ENCODE results near the gene FNDC10. TPM values are rescaled to one million over a fixed set of nuclear protein-coding genes. Genes with fewer than 3 reads are reported as not detected.

FNDC10 gene
- total RNA-seq, 2 donors from 2014 or later: 1.3 to 2.3 TPM

DNA sequence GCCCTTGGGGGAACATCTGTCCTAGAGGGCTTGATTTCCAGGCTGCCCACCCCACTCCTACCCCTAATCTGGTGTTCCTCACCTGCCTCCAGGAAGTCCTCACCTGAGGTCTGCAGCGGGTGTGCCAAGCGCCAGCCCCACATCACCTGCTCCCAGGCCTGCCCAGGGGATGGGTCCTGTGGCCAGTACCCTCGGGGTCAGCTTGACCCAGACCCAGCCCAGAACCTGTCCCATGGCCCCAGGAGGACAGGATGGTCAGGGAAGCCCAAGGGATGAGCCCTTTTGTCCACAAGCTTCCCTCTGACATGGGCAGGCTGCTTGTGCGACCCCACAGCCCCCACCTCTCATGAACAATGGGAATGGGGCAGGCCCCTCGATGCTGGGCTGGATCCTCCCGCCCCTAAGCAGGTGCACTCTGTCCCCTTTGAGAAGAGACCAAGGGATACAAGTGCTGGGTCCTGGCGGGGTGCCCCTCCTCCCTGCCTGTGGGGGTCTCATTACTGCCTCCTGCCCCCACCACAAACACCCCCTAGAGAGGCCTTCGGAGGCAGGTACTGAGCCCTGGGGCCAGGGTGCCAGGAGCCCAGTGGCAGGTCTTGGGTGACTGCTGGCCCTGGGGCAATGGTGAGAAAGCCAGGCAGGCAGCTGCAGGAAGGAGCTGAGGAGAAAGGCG lies 18.6 kb upstream of the FNDC10 start:
- peaks cover 26% of the 10 kb centered on the region for H3K4me1 ChIP-seq
- TF ChIP-seq, protein P1, sequence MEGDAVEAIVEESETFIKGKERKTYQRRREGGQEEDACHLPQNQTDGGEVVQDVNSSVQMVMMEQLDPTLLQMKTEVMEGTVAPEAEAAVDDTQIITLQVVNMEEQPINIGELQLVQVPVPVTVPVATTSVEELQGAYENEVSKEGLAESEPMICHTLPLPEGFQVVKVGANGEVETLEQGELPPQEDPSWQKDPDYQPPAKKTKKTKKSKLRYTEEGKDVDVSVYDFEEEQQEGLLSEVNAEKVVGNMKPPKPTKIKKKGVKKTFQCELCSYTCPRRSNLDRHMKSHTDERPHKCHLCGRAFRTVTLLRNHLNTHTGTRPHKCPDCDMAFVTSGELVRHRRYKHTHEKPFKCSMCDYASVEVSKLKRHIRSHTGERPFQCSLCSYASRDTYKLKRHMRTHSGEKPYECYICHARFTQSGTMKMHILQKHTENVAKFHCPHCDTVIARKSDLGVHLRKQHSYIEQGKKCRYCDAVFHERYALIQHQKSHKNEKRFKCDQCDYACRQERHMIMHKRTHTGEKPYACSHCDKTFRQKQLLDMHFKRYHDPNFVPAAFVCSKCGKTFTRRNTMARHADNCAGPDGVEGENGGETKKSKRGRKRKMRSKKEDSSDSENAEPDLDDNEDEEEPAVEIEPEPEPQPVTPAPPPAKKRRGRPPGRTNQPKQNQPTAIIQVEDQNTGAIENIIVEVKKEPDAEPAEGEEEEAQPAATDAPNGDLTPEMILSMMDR (IDR thresholded peaks at IDR 0.05): no peak
- TF ChIP-seq POLR2A (IDR thresholded peaks at IDR 0.05): no peak
- no peaks in the 10 kb centered on the region for H3K9me3 ChIP-seq
- 88 to 96% methylated on average over 3 to 8 of the region's 9 CpGs for WGBS, 2 donors
- intact Hi-C loops (cut with DNase I): no loop called here
- no peak overlapping the region for H3K27ac ChIP-seq
- ATAC-seq: no peak
- H3K36me3 ChIP-seq (replicated peaks in 1 of 2; ENCODE audit: insufficient read depth in 1 of 2, low read depth in 2 of 2): no peaks in the 10 kb centered on the region
- DNase-seq: no peak
- H3K27me3 ChIP-seq: no peaks in the 10 kb centered on the region
- H3K4me3 ChIP-seq: no peak overlapping the region

DNA sequence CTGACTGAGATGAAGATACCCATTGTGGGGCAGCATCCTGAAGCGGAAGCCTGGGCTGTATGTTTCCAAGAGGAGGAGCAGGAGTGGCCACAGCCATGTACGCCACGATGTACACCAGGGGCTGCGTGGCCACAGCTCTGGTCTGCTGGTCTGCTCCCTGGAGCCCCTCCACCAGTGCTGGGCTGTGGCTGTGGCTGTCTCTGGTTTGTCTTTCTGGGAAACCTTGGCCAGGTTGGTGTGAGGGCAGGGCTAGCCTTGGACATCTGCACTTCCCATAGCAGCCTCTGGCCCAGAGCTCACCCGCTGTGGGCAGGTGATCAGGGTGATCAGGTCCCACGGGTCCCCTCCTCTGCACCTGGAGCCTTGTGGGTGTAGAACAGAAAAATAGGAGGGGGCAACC lies 18.0 kb upstream of the FNDC10 start:
- DNase-seq (no peak), ATAC-seq (no peak)

DNA sequence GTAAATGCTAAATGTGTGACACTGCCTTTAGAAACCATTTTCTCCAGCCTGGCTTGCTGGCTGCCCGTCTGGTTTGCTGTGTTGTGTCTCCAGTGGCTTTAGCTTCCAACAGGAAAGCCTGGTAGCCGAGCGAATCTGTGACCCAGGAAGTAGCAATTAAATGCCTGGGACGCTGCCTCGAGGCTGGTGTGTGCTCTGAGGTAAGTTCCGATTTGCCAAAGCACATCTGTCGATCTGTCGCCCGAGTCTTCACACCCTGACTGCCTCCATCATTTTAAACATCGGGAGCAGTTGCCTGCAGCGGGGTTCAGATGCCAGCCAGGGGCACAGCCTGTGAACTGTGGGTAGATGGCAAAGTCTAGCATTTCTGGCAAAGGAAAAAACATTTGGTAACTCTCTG lies 17.6 kb upstream of the FNDC10 start:
- Histone ChIP-seq H3K36me3 (replicated peaks in 1 of 2; ENCODE audit: insufficient read depth in 1 of 2, low read depth in 2 of 2) (no peaks in the 10 kb centered on the region), H3K9me3 (no peaks in the 10 kb centered on the region), H3K27me3 (no peaks in the 10 kb centered on the region), H3K27ac (no peak overlapping the region), H3K4me3 (no peak overlapping the region), H3K4me1 (peaks cover 30% of the 10 kb centered on the region)
- TF ChIP-seq, protein P1 (IDR thresholded peaks at IDR 0.05): no peak
- TF ChIP-seq POLR2A (IDR thresholded peaks at IDR 0.05): no peak
- intact Hi-C loops (cut with DNase I): no loop called here
- ATAC-seq (no peak), DNase-seq (no peak)
- 89 to 91% methylated on average over 11 of the region's 11 CpGs for WGBS, 2 donors

More for the DNA sequence above, 18.0 kb upstream of the FNDC10 start:
- WGBS, 2 donors: 89 to 90% methylated on average over 4 to 6 of the region's 6 CpGs
- Histone ChIP-seq H3K4me1 (peaks cover 30% of the 10 kb centered on the region), H3K9me3 (no peaks in the 10 kb centered on the region), H3K27ac (no peak overlapping the region), H3K36me3 (replicated peaks in 1 of 2; ENCODE audit: insufficient read depth in 1 of 2, low read depth in 2 of 2) (no peaks in the 10 kb centered on the region), H3K4me3 (no peak overlapping the region), H3K27me3 (no peaks in the 10 kb centered on the region)
- TF ChIP-seq POLR2A (IDR thresholded peaks at IDR 0.05): no peak
- TF ChIP-seq, protein P1 (IDR thresholded peaks at IDR 0.05): no peak
- intact Hi-C loops (cut with DNase I): no loop called here

DNA sequence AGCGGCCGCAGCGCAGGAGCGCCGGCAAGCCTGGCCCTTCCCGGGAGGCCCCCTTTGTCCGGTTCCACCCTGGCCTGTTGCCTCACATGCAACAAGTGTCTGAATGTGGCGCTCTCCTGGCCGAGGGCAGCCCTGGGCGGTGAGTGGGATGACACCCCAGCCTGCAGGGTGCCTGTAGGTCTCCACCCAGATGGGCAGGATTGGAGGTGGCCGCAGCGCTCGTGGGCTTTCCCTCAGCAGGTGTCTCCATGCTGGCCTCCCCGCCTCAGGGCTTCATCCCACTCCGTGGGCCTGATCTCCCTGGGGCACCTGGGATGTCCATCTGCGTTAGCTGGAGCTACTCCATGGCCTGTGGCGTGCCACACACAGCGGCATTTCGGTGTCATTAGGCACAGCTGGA lies 16.9 kb upstream of the FNDC10 start:
- Histone ChIP-seq H3K27ac (no peak overlapping the region), H3K36me3 (replicated peaks in 1 of 2; ENCODE audit: insufficient read depth in 1 of 2, low read depth in 2 of 2) (no peaks in the 10 kb centered on the region), H3K4me1 (peaks cover 30% of the 10 kb centered on the region), H3K4me3 (no peak overlapping the region), H3K9me3 (no peaks in the 10 kb centered on the region), H3K27me3 (no peaks in the 10 kb centered on the region)
- ATAC-seq (no peak), DNase-seq (no peak)
- TF ChIP-seq, protein P1 (IDR thresholded peaks at IDR 0.05): no peak
- no peak for TF ChIP-seq POLR2A (IDR thresholded peaks at IDR 0.05)
- intact Hi-C loops (cut with DNase I): no loop called here
- WGBS, 2 donors: 53 to 87% methylated on average over 8 to 18 of the region's 19 CpGs
